ENCODE results near the gene STRBP. TPM values are rescaled to one million over a fixed set of nuclear protein-coding genes. Genes with fewer than 3 reads are reported as not detected.
"Not testable (repeated sequence)": the region's sequence is repeated elsewhere in the genome, so short reads cannot be mapped to it uniquely, and the experiment has no call there.

Gene STRBP
- polyA plus RNA-seq, 4 donors: 43.5 to 52.3 (median 49.4) TPM

DNA sequence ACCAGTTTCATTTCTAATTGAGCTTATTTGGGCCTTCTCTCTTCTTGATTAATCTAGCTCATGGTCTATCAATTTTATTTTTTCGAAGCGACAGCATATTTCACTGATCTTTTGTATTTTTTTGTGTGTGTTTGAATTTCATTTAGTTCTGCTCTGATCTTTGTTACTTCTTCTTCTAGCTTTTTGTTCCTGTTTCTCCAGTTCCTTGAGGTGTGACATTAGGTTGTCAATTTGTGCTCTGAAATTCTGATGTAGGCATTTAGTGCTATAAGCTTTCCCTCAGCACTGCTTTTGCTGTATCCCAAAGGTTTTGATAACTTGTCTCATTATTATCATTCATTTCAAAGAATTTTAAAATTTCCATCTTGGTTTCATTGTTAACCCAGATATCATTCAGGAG is 67.3 kb downstream of the STRBP start:
- no peak for DNase-seq (ENCODE audit: low read depth in 4 of 4, low spot score in 2 of 4)

- DNase-seq (ENCODE audit: low read depth in 4 of 4, low spot score in 2 of 4): not testable (repeated sequence)
Observed at GRCh38 chr9:123200469-123200868, 67.9 kb downstream of the STRBP start.

GRCh38 chr9:123196124-123196523 is 72.3 kb downstream of the STRBP start:
- DNase-seq (ENCODE audit: low read depth in 4 of 4, low spot score in 2 of 4): no peak

DNA sequence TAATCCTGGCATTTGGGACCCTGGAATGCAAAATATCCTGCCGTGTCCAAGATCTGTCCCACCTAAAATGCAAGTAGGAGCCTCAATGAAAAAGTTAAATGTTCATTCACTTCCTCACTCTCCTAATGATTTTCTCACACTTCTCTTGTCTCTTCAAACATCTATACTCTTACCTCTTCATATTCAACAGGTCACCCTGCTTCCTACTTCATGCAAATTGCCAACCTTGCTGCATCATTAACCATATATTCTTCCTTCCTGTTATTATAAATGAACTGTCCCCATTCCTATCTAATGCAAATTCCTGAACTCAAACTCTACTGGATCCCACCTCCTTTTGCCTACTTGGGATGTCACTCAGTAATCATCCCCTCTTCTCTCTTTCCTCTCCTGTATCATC is 74.4 kb downstream of the STRBP start:
- no peak for DNase-seq (ENCODE audit: low read depth in 4 of 4, low spot score in 2 of 4)

DNA sequence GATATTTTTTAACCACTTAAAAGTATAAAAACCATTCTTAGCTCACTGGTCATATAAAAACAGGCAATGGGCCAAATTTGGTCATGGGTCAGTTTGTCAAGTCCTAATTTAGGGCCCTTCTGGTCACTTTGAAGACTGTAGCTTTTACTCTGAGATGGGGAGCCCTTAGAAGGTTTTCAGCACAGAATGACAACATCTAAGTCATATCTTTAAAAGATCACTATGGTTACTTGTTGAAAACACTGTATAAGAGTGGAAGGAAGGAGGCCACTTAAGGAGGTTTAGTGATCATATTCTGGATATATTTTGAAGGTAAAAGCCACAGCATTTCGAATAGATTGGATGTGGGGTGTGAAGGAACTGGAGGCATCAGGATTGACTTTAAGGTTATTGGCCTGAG is 76.7 kb downstream of the STRBP start:
- DNase-seq (ENCODE audit: low read depth in 4 of 4, low spot score in 2 of 4): no peak

- DNase-seq (ENCODE audit: low read depth in 4 of 4, low spot score in 2 of 4): no peak
Observed at GRCh38 chr9:123191260-123191659, 77.1 kb downstream of the STRBP start.

DNA sequence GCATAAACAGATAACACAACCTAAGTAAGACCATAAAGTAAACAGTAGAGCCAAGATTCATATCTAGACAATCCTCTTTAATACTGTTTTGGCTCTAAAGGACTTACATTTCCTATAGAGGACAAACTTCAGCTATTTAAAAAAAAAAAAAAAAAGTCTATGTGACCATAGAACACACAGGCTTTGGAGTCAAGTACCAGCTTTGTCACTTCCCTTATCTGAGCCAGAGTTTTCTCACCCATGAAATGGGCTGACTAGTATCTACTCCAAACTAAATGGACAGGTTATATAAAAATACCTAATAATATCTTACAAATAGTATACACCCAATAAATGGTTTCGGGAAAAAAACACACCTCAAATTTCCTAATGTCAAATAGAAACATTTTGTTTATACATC is 81.3 kb downstream of the STRBP start:
- DNase-seq (ENCODE audit: low read depth in 4 of 4, low spot score in 2 of 4): no peak

- DNase-seq (ENCODE audit: low read depth in 4 of 4, low spot score in 2 of 4): not testable (repeated sequence)
Observed at GRCh38 chr9:123186029-123186428, 82.4 kb downstream of the STRBP start.

DNA sequence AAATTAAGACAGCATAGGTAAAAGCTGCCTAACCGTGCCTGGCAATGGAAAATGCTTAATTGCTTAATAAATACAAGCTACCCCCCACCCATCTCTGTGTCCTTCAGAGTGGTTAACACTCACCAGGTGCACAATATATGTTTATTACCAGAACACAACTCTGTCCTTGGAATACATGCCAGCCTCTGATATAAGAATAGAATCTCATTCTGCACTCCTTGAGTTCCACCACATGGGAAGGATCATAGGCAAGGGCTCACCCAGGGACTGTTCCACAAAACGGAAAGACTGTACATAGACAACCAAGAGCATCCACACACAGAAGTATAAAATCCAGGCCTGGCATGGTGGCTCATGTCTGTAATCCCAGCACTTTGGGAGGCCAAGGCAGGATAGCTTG is 91.4 kb downstream of the STRBP start:
- no peak for DNase-seq (ENCODE audit: low read depth in 4 of 4, low spot score in 2 of 4)

GRCh38 chr9:123175854-123176629 is 92.3 kb downstream of the STRBP start:
- no peak for DNase-seq (ENCODE audit: low read depth in 4 of 4, low spot score in 2 of 4)

DNA sequence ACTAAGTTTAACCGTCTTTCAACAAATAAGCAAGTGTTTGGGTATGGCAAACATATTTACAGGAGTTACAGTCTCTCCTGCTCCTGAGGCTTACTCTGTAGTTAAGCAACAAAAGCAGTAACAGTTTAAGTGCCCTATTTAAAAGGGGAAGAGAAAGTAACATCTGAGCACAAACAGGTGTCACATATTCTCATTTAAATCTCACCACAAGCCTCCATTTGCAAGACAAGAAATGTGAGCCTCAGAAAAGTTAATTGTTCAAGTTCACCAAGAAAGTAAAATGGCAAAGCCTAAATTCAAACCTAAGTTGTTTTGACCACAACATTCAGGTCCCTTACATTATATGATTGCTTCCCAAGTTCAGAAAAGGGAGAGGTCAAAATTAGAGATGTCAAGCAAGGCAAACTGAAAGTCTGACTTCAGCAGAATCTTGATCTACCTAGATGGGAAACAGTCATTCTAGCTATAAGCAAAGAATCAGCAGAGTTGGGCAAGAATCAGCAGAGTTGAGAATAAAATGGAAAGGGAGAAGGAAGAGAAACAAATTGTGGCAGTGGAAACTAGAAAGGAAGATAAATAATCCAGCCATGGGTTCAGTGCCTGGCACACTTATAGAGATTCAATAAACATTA is 93.4 kb downstream of the STRBP start:
- DNase-seq (ENCODE audit: low read depth in 4 of 4, low spot score in 2 of 4): no peak

- no peak for DNase-seq (ENCODE audit: low read depth in 4 of 4, low spot score in 2 of 4)
Observed at GRCh38 chr9:123174079-123174478, 94.3 kb downstream of the STRBP start.

- no peak for DNase-seq (ENCODE audit: low read depth in 4 of 4, low spot score in 2 of 4)
Observed at GRCh38 chr9:123169926-123170325, 98.5 kb downstream of the STRBP start.

- DNase-seq (ENCODE audit: low read depth in 4 of 4, low spot score in 2 of 4): peak; percentile 30 to 70 (median 52)
Observed at GRCh38 chr9:123168586-123168985, 99.8 kb downstream of the STRBP start.

DNA sequence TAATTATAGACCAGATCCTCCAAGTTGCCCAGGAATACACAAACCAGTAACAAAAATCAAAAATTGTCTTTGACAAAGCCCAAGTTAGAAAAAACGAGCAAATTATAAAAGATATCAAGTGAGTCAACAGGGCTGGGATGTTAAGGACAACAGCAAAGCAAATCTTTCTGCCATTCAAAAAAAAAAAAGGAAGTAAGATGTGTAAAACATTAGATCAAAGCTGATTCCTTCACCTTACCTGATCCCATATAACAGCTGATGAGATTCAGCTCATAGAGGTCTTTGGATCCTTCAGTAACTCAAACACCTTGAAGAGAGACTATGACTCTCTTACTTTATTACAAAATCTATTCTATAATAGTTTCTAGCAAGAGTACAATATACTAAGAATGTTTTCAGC is 100.9 kb downstream of the STRBP start:
- no peak for DNase-seq (ENCODE audit: low read depth in 4 of 4, low spot score in 2 of 4)

GRCh38 chr9:123165813-123166212 is 102.6 kb downstream of the STRBP start:
- no peak for DNase-seq (ENCODE audit: low read depth in 4 of 4, low spot score in 2 of 4)

DNA sequence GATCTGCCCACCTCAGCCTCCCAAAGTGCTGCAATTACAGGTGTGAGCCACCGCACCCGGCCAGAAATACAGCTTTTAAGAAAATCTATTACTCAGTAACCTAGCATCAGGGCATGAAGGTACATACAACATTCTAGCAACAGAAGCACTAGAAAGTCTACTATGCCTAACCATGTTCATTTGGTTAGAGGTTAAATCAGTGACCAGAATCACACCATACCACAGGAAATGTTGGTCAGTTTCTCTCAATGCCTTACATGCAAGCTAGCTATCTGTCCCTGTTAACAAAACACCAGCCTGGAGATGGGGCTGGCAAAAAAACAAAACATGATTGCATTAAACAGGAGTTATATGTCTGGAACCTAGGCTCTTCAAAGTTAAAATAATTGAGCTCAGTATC is 104.1 kb downstream of the STRBP start:
- DNase-seq (ENCODE audit: low read depth in 4 of 4, low spot score in 2 of 4): no peak

- no peak for DNase-seq (ENCODE audit: low read depth in 4 of 4, low spot score in 2 of 4)
Observed at GRCh38 chr9:123162791-123163345, 105.5 kb downstream of the STRBP start.

DNA sequence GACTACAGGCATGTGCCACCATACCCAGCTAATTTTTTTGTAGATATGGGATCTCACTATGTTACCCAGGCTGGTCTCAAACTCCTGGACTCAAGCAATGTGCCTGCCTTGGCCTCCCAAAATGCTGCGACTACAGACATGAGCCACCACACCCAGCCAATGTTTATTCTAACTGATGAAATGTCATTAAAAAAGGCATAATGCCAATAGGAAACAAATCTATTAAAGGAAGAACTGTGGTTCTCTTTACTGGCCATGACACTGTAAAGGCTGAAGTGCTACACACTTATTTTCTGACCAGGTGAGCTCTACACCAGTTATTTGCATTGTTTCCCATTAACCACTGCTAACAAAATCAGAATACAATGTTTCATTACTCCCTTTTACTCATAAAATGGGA is 106.0 kb downstream of the STRBP start:
- DNase-seq (ENCODE audit: low read depth in 4 of 4, low spot score in 2 of 4): no peak

- no peak for DNase-seq (ENCODE audit: low read depth in 4 of 4, low spot score in 2 of 4)
Observed at GRCh38 chr9:123157221-123157620, 111.2 kb downstream of the STRBP start.

GRCh38 chr9:123150708-123151503 is 117.5 kb downstream of the STRBP start:
- DNase-seq (ENCODE audit: low read depth in 4 of 4, low spot score in 2 of 4): no peak

All from left renal cortex interstitium (tissue), 4 donors.